GM12878 (cell line): ENCODE results near the gene UVSSA. TPM values are rescaled to one million over a fixed set of nuclear protein-coding genes. Genes with fewer than 3 reads are reported as not detected.

ENCODE experiments used
- ATAC-seq: fragments of 200-7000 bp; cut with Tn5 transposase; 3 replicates; pipeline ENCODE4 v1.9.1; 2020; ENCODE audit warnings: mild to moderate bottlenecking, moderate library complexity
- BruUV-seq: library from RNA; stranded (reverse); fragments of 400-500 nt; replicated peaks from 2 replicates; lab custom pipeline; 2021; lab: Mats Ljungman, UMichigan
- CTCF ChIA-PET: fragments of 300-600 bp; sonication (Branson Sonifier 250); formaldehyde crosslinking; extraction: SDS; loops from one replicate; lab custom pipeline; 2021; ENCODE audit warnings: inconsistent platforms; lab: Yijun Ruan, JAX
- POLR2A ChIA-PET: fragments of 350-600 bp; formaldehyde crosslinking; extraction: SDS; loops from one replicate; lab custom pipeline; 2021; ENCODE audit warnings: inconsistent platforms; lab: Charles Lee
- RAD21 ChIA-PET: fragments of 300-600 bp; sonication (Branson Sonifier 250); formaldehyde crosslinking; loops from one replicate; lab custom pipeline; 2023; ENCODE audit warnings: antibody characterized with exemption; ENCODE audit not compliant: unreplicated experiment; lab: Charles Lee
- SMC1A ChIA-PET: fragments of 300-600 bp; sonication (Branson Sonifier 250); formaldehyde crosslinking; loops from one replicate; lab custom pipeline; 2023; ENCODE audit not compliant: unreplicated experiment, uncharacterized antibody; lab: Charles Lee
- DNase-seq: peaks from one replicate; pipeline ENCODE4 v3.0.0-alpha.2; 2011; ENCODE audit warnings: low read depth, low spot score
- FAIRE-seq: peaks from 3 replicates; lab custom pipeline; 2011; peaks lifted over from hg19 to GRCh38; lab: Jason Lieb, UNC
- H2AFZ ChIP-seq: 2 replicates; pipeline ENCODE4 v1.6.0; 2011; ENCODE audit warnings: low read depth, low read length, control low read depth; ENCODE audit not compliant: control insufficient read depth
- H3K27ac ChIP-seq: 2 replicates; pipeline ENCODE4 v1.5.1; 2011; ENCODE audit warnings: control low read depth; ENCODE audit not compliant: control insufficient read depth, insufficient read depth
- H3K27me3 ChIP-seq, 2 experiments: replicated peaks in 1 of 2; 2 replicates each; pipeline versions ENCODE4 v1.6.0 to v1.6.1; 2011; ENCODE audit warnings: low read length in 1 of 2; ENCODE audit not compliant: control insufficient read depth in 2 of 2, insufficient read depth in 2 of 2
- H3K36me3 ChIP-seq, 2 experiments: 2 replicates each; pipeline ENCODE4 v1.5.1; 2011; ENCODE audit warnings: low read length in 1 of 2; ENCODE audit not compliant: control insufficient read depth in 2 of 2, insufficient read depth in 2 of 2
- H3K4me1 ChIP-seq: 2 replicates; pipeline ENCODE4 v1.6.1; 2011; ENCODE audit warnings: mild to moderate bottlenecking, low read length, moderate library complexity, mixed read lengths; ENCODE audit not compliant: control insufficient read depth, insufficient read depth
- H3K4me2 ChIP-seq: 2 replicates; pipeline ENCODE4 v1.6.0; 2011; ENCODE audit warnings: control low read depth; ENCODE audit not compliant: control insufficient read depth, insufficient read depth
- H3K4me3 ChIP-seq: fragments of 200-600 bp; sonication (generic); 2 replicates; pipeline ENCODE4 v1.5.1; 2016
- H3K79me2 ChIP-seq: 2 replicates; pipeline ENCODE4 v1.6.0; 2011; ENCODE audit warnings: low read length; ENCODE audit not compliant: control insufficient read depth, insufficient read depth
- H3K9ac ChIP-seq: 2 replicates; pipeline ENCODE4 v1.8.0; 2011; ENCODE audit warnings: low read length, control low read depth, mixed read lengths; ENCODE audit not compliant: control insufficient read depth, insufficient read depth
- H3K9me3 ChIP-seq: replicated peaks from 3 replicates; pipeline ENCODE4 v1.5.1; 2011; ENCODE audit warnings: mild to moderate bottlenecking, low read length; ENCODE audit not compliant: control insufficient read depth, insufficient read depth
- H4K20me1 ChIP-seq: 2 replicates; pipeline ENCODE4 v1.6.0; 2011; ENCODE audit not compliant: control insufficient read depth, insufficient read depth
- CHD1 ChIP-seq: IDR thresholded peaks from 2 replicates; pipeline ENCODE4 v1.6.1; 2012; ENCODE audit warnings: low read depth, low read length, improper control_type of control experiment
- POLR2A ChIP-seq: IDR thresholded peaks from 2 replicates; pipeline ENCODE4 v1.6.1; 2011; ENCODE audit warnings: low read depth, mild to moderate bottlenecking, low read length
- RAD21 ChIP-seq: IDR thresholded peaks from 2 replicates; pipeline ENCODE4 v1.6.1; 2011; ENCODE audit warnings: mild to moderate bottlenecking, low read depth, low read length, moderate library complexity; ENCODE audit not compliant: insufficient read depth
- TCF12 ChIP-seq: IDR thresholded peaks from 2 replicates; pipeline ENCODE4 v1.6.1; 2011; ENCODE audit warnings: low read depth, mild to moderate bottlenecking, low read length
- TCF7 ChIP-seq: IDR thresholded peaks from 2 replicates; pipeline ENCODE4 v1.6.1; 2014; ENCODE audit warnings: antibody characterized with exemption, borderline replicate concordance
- WGBS: methylation state at CpG from one replicate; pipeline ENCODE4 v1.1.6; 2016; ENCODE audit warnings: low lambda C conversion rate; ENCODE audit not compliant: insufficient replicate concordance, insufficient coverage; ENCODE audit errors: missing lambda C conversion rate; 5-methylcytosine and 5-hydroxymethylcytosine counted together
- in situ Hi-C: fragments of 300-500 bp; cut with MboI; formaldehyde crosslinking; loops from 9 replicates; pipeline ENCODE4 v1.14.3; 2018; ENCODE audit warnings: mixed read lengths
- intact Hi-C: fragments of 100-400 bp; cut with micrococcal nuclease; formaldehyde crosslinking; loops from one replicate; pipeline ENCODE4 v1.14.2; 2022; ENCODE audit not compliant: unreplicated experiment
- polyA plus RNA-seq, 11 experiments: library from polyadenylated mRNA; depleted of rRNA in 4 of 11; unstranded in 6 of 11; stranded (reverse) in 5 of 11; fragments of >200 nt; fragmentation: Nextera tagmentation in 4 of 11; fragmentation: Illumina TruSeq in 1 of 11; extraction: Ambion mirVana in 4 of 11; extraction: Trizol in 1 of 11; gene quantifications; 1 replicate in 1 of 11; 2 replicates in 10 of 11; pipeline versions ENCODE4 v1.2.1 to v1.2.3, GENCODE V29; 2011 to 2016; ENCODE audit warnings: inconsistent platforms in 2 of 11, missing spikeins in 2 of 11, low read depth in 1 of 11
- total RNA-seq, 4 experiments: library from RNA; depleted of rRNA in 3 of 4; stranded (reverse); fragments of >200 nt in 3 of 4; fragmentation: Illumina TruSeq in 1 of 4; extraction: Trizol in 1 of 4; gene quantifications; 2 replicates each; pipeline versions ENCODE4 v1.2.1 to v1.2.3, GENCODE V29; 2013 to 2021

UVSSA gene
- total and polyA plus RNA-seq, 10 of the 15 experiments (the other 5 are each of a cell fraction or from before 2014, with no cell fraction given) = 0.34 to 16.8 (median 3.6) TPM

- Histone ChIP-seq H3K27ac (no peak overlapping the region), H2AFZ (no peak overlapping the region), H3K4me3 (no peak overlapping the region), H3K4me1 (peaks cover 10% of the 10 kb centered on the region), H3K9me3 (no peaks in the 10 kb centered on the region), H4K20me1 (no peaks in the 10 kb centered on the region), H3K79me2 (peaks cover 16% of the 10 kb centered on the region), H3K4me2 (no peak overlapping the region), H3K36me3 (no peaks in the 10 kb centered on the region; a peak in 2 of 4 replicates), H3K27me3 (no peaks in the 10 kb centered on the region), H3K9ac (no peak overlapping the region)
- ChIA-PET RAD21 (interaction anchor here (1.7 to 1.8 kb wide), 2 partner anchors 102 to 219 kb away, joined by 6 to 10 read pairs; no protein-coding TSS in a partner anchor), CTCF (interaction anchor here (5.3 kb wide), 1 partner anchor 218 kb away, joined by 48 read pairs; no protein-coding TSS in a partner anchor), POLR2A (no interaction called here), SMC1A (interaction anchor here (2.3 kb wide), 1 partner anchor 218 kb away, joined by 12 read pairs; no protein-coding TSS in a partner anchor)
- 94% methylated on average over 28 of the region's 29 CpGs for WGBS
- intact Hi-C loops (loop anchor here (5.0 kb wide), 3 partner anchors 62 to 427 kb away; partner anchors contain the start of gene MAEA), in situ Hi-C loops (loop anchor here (5.0 kb wide), 4 partner anchors 57 to 342 kb away; no protein-coding TSS in a partner anchor)
- TF ChIP-seq CHD1 (no peak), RAD21 (no peak), POLR2A (no peak), TCF7 (no peak)
- ATAC-seq (no peak), DNase-seq (no peak), FAIRE-seq (no peak)
- BruUV-seq = no TSS peak
These were observed 2.6 kb downstream of the UVSSA start for GRCh38 chr4:1349359-1350168.

DNA sequence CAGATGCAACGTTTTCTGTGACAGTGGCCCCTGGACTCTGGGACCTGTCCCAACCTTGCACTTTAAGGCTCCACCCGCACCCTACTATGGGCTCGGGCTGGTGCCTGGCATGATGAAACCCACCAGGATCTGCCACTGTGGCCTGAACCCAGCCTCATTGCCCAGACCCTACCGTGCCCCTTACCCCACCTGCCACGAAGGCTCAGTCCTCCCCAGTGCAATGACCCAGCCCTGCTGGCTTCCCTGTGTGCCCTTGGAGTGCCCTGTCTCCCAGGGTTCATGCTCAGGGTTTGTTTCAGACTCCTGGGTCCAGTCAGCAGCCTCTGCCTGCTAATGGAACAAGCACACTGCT, 3.1 kb downstream of the UVSSA start:
- Histone ChIP-seq H4K20me1 (no peaks in the 10 kb centered on the region), H2AFZ (no peak overlapping the region), H3K9me3 (no peaks in the 10 kb centered on the region), H3K4me2 (no peak overlapping the region), H3K36me3 (no peaks in the 10 kb centered on the region; a peak in 2 of 4 replicates), H3K27me3 (no peaks in the 10 kb centered on the region), H3K27ac (no peak overlapping the region)
- no peak for TF ChIP-seq TCF12
- TF ChIP-seq, all 136 proteins: peak for 0
- ChIA-PET SMC1A (interaction anchor here (1.0 to 2.3 kb wide), 2 partner anchors 83 to 219 kb away, joined by 3 to 12 read pairs; no protein-coding TSS in a partner anchor), CTCF (interaction anchor here (1.0 to 5.3 kb wide), 5 partner anchors 83 to 279 kb away, joined by 4 to 48 read pairs (median 4); no protein-coding TSS in a partner anchor), RAD21 (interaction anchor here (1.0 to 1.7 kb wide), 3 partner anchors 82 to 279 kb away, joined by 3 to 10 read pairs (median 3); no protein-coding TSS in a partner anchor), POLR2A (no interaction called here)
- DNase-seq = no peak
- no peak for FAIRE-seq
- ATAC-seq = no peak
- intact Hi-C loops = no loop called here
- H3K9ac ChIP-seq = no peak overlapping the region
- H3K4me3 ChIP-seq = no peak overlapping the region
- BruUV-seq = no TSS peak
- 87% methylated on average over 5 of the region's 5 CpGs for WGBS
- peaks cover 16% of the 10 kb centered on the region for H3K79me2 ChIP-seq
- in situ Hi-C loops = loop anchor here (5.0 kb wide), 3 partner anchors 98 to 343 kb away; no protein-coding TSS in a partner anchor
- peaks cover 10% of the 10 kb centered on the region for H3K4me1 ChIP-seq
